ENCODE results near the gene MRGPRF.

GRCh38 chr11:68966894-68967780 lies 45.9 kb downstream of the MRGPRF start:
- TF ChIP-seq POLR2A (IDR thresholded peaks at IDR 0.05): no peak
- no peak for TF ChIP-seq CTCF (IDR thresholded peaks at IDR 0.05)

All from breast epithelium (tissue), 3 donors.